NCI-H510A treated with DMSO at 0.1 percent for 48 hours (cell line): ENCODE data around the gene ABCB4.
"Not testable (repeated sequence)": the region's sequence is repeated elsewhere in the genome, so short reads cannot be mapped to it uniquely, and the experiment has no call there.

ENCODE experiments used
- DNase-seq: peaks from one replicate; lab custom pipeline; 2025; lab: John Stamatoyannopoulos, UW

Gene ABCB4

GRCh38 chr7:87474533-87475358 lies 734 bp downstream of the ABCB4 start:
- DNase-seq: no peak

GRCh38 chr7:87473986-87474385 lies 1.5 kb downstream of the ABCB4 start:
- no peak for DNase-seq

GRCh38 chr7:87473192-87473591 lies 2.3 kb downstream of the ABCB4 start:
- DNase-seq: no peak

- DNase-seq: no peak
Observed at GRCh38 chr7:87471473-87471872, 4.0 kb downstream of the ABCB4 start.

GRCh38 chr7:87469204-87469603 lies 6.3 kb downstream of the ABCB4 start:
- not testable (repeated sequence) for DNase-seq

- DNase-seq: not testable (repeated sequence)
Observed at GRCh38 chr7:87465534-87465880, 10.0 kb downstream of the ABCB4 start.

- peak; percentile 29 for DNase-seq
Observed at GRCh38 chr7:87464830-87465533, 10.5 kb downstream of the ABCB4 start.

- DNase-seq: no peak
Observed at GRCh38 chr7:87463982-87464381, 11.5 kb downstream of the ABCB4 start.

GRCh38 chr7:87460444-87460843 lies 15.0 kb downstream of the ABCB4 start:
- DNase-seq: not testable (repeated sequence)

- no peak for DNase-seq
Observed at GRCh38 chr7:87459941-87460340, 15.5 kb downstream of the ABCB4 start.

- DNase-seq: no peak
Observed at GRCh38 chr7:87458148-87458547, 17.3 kb downstream of the ABCB4 start.

- no peak for DNase-seq
Observed at GRCh38 chr7:87456247-87456646, 19.2 kb downstream of the ABCB4 start.

- DNase-seq: no peak
Observed at GRCh38 chr7:87452279-87452678, 23.2 kb downstream of the ABCB4 start.

- DNase-seq: no peak
Observed at GRCh38 chr7:87451187-87451586, 24.3 kb downstream of the ABCB4 start.

- no peak for DNase-seq
Observed at GRCh38 chr7:87450706-87451105, 24.8 kb downstream of the ABCB4 start.

- DNase-seq: peak; percentile 1
Observed at GRCh38 chr7:87448388-87448787, 27.1 kb downstream of the ABCB4 start.

- DNase-seq: no peak
Observed at GRCh38 chr7:87447116-87447635, 28.3 kb downstream of the ABCB4 start.

- DNase-seq: no peak
Observed at GRCh38 chr7:87445897-87446296, 29.6 kb downstream of the ABCB4 start.

GRCh38 chr7:87435546-87435945 lies 39.9 kb downstream of the ABCB4 start:
- no peak for DNase-seq

- DNase-seq: no peak
Observed at GRCh38 chr7:87432536-87432935, 42.9 kb downstream of the ABCB4 start.

- DNase-seq: no peak
Observed at GRCh38 chr7:87427288-87427687, 48.2 kb downstream of the ABCB4 start.

GRCh38 chr7:87426160-87426559 lies 49.3 kb downstream of the ABCB4 start:
- no peak for DNase-seq

- DNase-seq: no peak
Observed at GRCh38 chr7:87424075-87424474, 51.4 kb downstream of the ABCB4 start.
